Measurements from ENCODE around the gene PRADC1. TPM values are rescaled to one million over a fixed set of nuclear protein-coding genes. Genes with fewer than 3 reads are reported as not detected.

PRADC1 gene
- total and polyA plus RNA-seq, 4 donors = 12.1 to 41.4 (median 30.6) TPM

DNA sequence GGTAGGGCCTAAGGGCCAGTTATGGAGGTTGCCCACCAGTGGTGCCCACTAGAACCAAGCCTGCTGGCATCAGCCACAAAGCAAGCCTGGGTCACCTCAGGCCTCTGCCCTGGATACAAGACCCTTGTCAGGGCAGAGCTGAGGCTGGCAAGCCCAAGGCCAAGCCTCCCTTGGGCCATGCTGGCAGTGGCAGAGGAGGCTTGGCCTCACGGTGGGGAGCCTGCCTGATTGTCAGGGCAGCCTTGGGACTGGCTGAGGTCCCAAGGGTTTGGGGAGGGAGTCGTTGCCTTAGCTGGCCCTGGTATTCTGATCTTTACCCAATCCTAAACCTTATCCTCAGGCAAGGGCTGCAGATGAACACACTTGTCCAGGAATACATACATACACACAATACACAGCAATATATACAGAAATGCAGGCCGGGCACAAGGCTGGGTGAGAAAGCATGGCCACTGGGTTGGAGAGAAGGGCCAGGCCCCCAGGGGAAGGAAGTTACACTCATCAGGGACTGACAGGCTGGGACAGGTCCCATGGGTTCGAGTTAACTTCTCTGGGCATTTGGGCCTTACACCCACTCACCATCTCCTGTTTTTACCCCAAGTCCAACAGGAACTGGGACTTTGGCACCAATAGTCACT is 22.1 kb upstream of the PRADC1 start:
- Histone ChIP-seq H3K4me1 (ENCODE audit: control insufficient read depth in 4 of 4, insufficient read depth in 4 of 4, low read length in 3 of 4) (no peaks in the 10 kb centered on the region), H3K9me3 (ENCODE audit: control insufficient read depth in 4 of 4, low read length in 3 of 4) (no peaks in the 10 kb centered on the region), H3K27me3 (ENCODE audit: control insufficient read depth in 4 of 4, insufficient read depth in 4 of 4, low read length in 3 of 4) (no peaks in the 10 kb centered on the region), H3K9ac (ENCODE audit: low read depth in 1 of 2, low read length in 2 of 2) (no peak overlapping the region), H3K27ac (ENCODE audit: low read depth in 1 of 2, low read length in 2 of 2) (no peak overlapping the region), H3K4me3 (ENCODE audit: low read depth in 1 of 3, low read length in 3 of 3) (no peak overlapping the region), H3K36me3 (ENCODE audit: control insufficient read depth in 4 of 4, insufficient read depth in 3 of 4, low read depth in 1 of 4, low read length in 3 of 4) (peaks cover 6 to 41% (median 24%) of the 10 kb centered on the region in 4 donors)
- 85% methylated on average over 4 of the region's 4 CpGs for WGBS
- TF ChIP-seq RAD21 (IDR thresholded peaks at IDR 0.05) (no peak), JUND (IDR thresholded peaks at IDR 0.05) (no peak), HNF4G (IDR thresholded peaks at IDR 0.05) (no peak)
- TF ChIP-seq, protein P1, sequence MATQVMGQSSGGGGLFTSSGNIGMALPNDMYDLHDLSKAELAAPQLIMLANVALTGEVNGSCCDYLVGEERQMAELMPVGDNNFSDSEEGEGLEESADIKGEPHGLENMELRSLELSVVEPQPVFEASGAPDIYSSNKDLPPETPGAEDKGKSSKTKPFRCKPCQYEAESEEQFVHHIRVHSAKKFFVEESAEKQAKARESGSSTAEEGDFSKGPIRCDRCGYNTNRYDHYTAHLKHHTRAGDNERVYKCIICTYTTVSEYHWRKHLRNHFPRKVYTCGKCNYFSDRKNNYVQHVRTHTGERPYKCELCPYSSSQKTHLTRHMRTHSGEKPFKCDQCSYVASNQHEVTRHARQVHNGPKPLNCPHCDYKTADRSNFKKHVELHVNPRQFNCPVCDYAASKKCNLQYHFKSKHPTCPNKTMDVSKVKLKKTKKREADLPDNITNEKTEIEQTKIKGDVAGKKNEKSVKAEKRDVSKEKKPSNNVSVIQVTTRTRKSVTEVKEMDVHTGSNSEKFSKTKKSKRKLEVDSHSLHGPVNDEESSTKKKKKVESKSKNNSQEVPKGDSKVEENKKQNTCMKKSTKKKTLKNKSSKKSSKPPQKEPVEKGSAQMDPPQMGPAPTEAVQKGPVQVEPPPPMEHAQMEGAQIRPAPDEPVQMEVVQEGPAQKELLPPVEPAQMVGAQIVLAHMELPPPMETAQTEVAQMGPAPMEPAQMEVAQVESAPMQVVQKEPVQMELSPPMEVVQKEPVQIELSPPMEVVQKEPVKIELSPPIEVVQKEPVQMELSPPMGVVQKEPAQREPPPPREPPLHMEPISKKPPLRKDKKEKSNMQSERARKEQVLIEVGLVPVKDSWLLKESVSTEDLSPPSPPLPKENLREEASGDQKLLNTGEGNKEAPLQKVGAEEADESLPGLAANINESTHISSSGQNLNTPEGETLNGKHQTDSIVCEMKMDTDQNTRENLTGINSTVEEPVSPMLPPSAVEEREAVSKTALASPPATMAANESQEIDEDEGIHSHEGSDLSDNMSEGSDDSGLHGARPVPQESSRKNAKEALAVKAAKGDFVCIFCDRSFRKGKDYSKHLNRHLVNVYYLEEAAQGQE (IDR thresholded peaks at IDR 0.05) = no peak
- DNase-seq (ENCODE audit: low spot score) = no peak

DNA sequence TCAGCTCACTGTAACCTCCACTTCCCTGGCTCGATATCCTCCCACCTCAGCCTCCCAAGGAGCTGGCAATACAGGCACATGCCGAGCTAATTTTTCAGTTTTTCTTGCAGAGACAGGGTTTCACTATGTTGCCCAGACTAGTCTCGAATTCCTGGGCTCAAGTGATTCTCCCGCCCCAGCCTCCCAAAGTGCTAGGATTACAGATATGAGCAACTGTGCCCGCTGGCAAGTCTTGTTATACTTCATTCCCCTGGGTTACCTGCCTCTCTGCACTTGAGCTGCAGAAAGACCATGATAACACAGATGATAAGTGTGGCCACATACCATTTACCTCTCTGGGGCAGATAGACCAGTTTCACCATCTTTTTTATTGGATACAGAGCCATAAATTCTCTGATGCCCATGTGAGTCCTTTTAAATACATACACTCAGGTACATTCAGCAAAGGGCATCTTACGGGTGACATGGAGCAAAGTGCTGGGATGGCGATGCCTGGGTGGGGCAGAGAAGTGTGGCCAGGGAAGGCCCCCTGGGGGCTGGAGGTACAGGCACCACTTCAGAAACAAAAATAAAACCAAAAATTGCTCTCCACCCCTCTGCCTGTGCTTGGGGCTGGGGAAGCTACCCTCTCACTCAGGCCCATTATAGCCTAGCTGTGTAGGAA is 21.4 kb upstream of the PRADC1 start:
- 96% methylated on average over 7 of the region's 7 CpGs for WGBS
- H3K27me3 ChIP-seq (ENCODE audit: control insufficient read depth in 4 of 4, insufficient read depth in 4 of 4, low read length in 3 of 4) = no peaks in the 10 kb centered on the region
- TF ChIP-seq YY1 (IDR thresholded peaks at IDR 0.05) (no peak), HNF4G (IDR thresholded peaks at IDR 0.05) (no peak)
- TF ChIP-seq, protein P2, sequence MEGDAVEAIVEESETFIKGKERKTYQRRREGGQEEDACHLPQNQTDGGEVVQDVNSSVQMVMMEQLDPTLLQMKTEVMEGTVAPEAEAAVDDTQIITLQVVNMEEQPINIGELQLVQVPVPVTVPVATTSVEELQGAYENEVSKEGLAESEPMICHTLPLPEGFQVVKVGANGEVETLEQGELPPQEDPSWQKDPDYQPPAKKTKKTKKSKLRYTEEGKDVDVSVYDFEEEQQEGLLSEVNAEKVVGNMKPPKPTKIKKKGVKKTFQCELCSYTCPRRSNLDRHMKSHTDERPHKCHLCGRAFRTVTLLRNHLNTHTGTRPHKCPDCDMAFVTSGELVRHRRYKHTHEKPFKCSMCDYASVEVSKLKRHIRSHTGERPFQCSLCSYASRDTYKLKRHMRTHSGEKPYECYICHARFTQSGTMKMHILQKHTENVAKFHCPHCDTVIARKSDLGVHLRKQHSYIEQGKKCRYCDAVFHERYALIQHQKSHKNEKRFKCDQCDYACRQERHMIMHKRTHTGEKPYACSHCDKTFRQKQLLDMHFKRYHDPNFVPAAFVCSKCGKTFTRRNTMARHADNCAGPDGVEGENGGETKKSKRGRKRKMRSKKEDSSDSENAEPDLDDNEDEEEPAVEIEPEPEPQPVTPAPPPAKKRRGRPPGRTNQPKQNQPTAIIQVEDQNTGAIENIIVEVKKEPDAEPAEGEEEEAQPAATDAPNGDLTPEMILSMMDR (IDR thresholded peaks at IDR 0.05; ENCODE audit: low read depth, low read length, missing input control) = no peak
- no peaks in the 10 kb centered on the region for H3K9me3 ChIP-seq (ENCODE audit: control insufficient read depth in 4 of 4, low read length in 3 of 4)
- peaks cover 7 to 48% (median 30%) of the 10 kb centered on the region in 4 donors for H3K36me3 ChIP-seq (ENCODE audit: control insufficient read depth in 4 of 4, insufficient read depth in 3 of 4, low read depth in 1 of 4, low read length in 3 of 4)
- H3K27ac ChIP-seq (ENCODE audit: low read depth in 1 of 2, low read length in 2 of 2) = no peak overlapping the region
- H3K4me3 ChIP-seq (ENCODE audit: low read depth in 1 of 3, low read length in 3 of 3) = no peak overlapping the region
- no peak for DNase-seq (ENCODE audit: low spot score)
- no peaks in the 10 kb centered on the region for H3K4me1 ChIP-seq (ENCODE audit: control insufficient read depth in 4 of 4, insufficient read depth in 4 of 4, low read length in 3 of 4)
- H3K9ac ChIP-seq (ENCODE audit: low read depth in 1 of 2, low read length in 2 of 2) = no peak overlapping the region

DNA sequence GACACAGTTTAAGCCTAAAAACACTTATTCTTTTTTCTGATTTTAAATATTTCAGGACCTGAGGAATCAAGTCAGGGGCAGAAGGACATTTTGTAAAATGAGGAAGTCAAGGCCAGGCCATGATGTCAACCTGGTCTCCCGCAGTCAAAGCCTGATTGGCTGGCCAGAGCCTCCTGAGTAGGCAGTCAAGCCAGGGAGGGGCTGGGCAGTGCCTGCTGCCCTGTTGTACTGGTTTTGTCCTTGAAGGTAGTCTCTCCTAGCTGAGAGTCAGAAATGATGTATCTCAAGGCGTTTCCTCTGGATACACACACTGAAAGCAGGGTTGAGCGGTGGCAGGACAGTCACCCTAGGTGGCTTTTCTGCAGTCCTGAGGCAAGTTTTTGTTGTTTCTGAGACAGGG is 20.9 kb upstream of the PRADC1 start:
- 95% methylated on average over 3 of the region's 3 CpGs for WGBS
- no peaks in the 10 kb centered on the region for H3K4me1 ChIP-seq (ENCODE audit: control insufficient read depth in 4 of 4, insufficient read depth in 4 of 4, low read length in 3 of 4)
- DNase-seq (ENCODE audit: low spot score) = no peak
- no peak overlapping the region for H3K4me3 ChIP-seq (ENCODE audit: low read depth in 1 of 3, low read length in 3 of 3)
- H3K27ac ChIP-seq (ENCODE audit: low read depth in 1 of 2, low read length in 2 of 2) = no peak overlapping the region
- no peak overlapping the region for H3K9ac ChIP-seq (ENCODE audit: low read depth in 1 of 2, low read length in 2 of 2)
- TF ChIP-seq, protein P3, sequence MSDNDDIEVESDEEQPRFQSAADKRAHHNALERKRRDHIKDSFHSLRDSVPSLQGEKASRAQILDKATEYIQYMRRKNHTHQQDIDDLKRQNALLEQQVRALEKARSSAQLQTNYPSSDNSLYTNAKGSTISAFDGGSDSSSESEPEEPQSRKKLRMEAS (IDR thresholded peaks at IDR 0.05) = no peak
- TF ChIP-seq JUND (IDR thresholded peaks at IDR 0.05) (no peak), RXRA (IDR thresholded peaks at IDR 0.05) (no peak), NR2F2 (IDR thresholded peaks at IDR 0.05) (no peak), YY1 (IDR thresholded peaks at IDR 0.05) (no peak), HNF4A (conservative IDR thresholded peaks at IDR 0.05) (no peak), HNF4G (IDR thresholded peaks at IDR 0.05) (no peak), FOXA1 (IDR thresholded peaks at IDR 0.05) (no peak), GABPA (IDR thresholded peaks at IDR 0.05 in 1 of 2, conservative IDR thresholded peaks at IDR 0.05 in 1 of 2) (no peak), FOXA2 (IDR thresholded peaks at IDR 0.05) (no peak), RAD21 (IDR thresholded peaks at IDR 0.05) (no peak)
- TF ChIP-seq, protein P2 (IDR thresholded peaks at IDR 0.05; ENCODE audit: low read depth, low read length, missing input control) = no peak
- TF ChIP-seq, protein P4, sequence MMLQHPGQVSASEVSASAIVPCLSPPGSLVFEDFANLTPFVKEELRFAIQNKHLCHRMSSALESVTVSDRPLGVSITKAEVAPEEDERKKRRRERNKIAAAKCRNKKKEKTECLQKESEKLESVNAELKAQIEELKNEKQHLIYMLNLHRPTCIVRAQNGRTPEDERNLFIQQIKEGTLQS (IDR thresholded peaks at IDR 0.05) = no peak
- TF ChIP-seq, protein P5, sequence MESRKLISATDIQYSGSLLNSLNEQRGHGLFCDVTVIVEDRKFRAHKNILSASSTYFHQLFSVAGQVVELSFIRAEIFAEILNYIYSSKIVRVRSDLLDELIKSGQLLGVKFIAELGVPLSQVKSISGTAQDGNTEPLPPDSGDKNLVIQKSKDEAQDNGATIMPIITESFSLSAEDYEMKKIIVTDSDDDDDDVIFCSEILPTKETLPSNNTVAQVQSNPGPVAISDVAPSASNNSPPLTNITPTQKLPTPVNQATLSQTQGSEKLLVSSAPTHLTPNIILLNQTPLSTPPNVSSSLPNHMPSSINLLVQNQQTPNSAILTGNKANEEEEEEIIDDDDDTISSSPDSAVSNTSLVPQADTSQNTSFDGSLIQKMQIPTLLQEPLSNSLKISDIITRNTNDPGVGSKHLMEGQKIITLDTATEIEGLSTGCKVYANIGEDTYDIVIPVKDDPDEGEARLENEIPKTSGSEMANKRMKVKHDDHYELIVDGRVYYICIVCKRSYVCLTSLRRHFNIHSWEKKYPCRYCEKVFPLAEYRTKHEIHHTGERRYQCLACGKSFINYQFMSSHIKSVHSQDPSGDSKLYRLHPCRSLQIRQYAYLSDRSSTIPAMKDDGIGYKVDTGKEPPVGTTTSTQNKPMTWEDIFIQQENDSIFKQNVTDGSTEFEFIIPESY (IDR thresholded peaks at IDR 0.05) = no peak
- H3K36me3 ChIP-seq (ENCODE audit: control insufficient read depth in 4 of 4, insufficient read depth in 3 of 4, low read depth in 1 of 4, low read length in 3 of 4) = peaks cover 8 to 53% (median 34%) of the 10 kb centered on the region in 4 donors
- H3K9me3 ChIP-seq (ENCODE audit: control insufficient read depth in 4 of 4, low read length in 3 of 4) = no peaks in the 10 kb centered on the region
- no peaks in the 10 kb centered on the region for H3K27me3 ChIP-seq (ENCODE audit: control insufficient read depth in 4 of 4, insufficient read depth in 4 of 4, low read length in 3 of 4)

All from liver (tissue), 9 donors.